CD8-positive, alpha-beta memory T cell (primary cell): ENCODE results near the gene SEC11A. TPM values are rescaled to one million over a fixed set of nuclear protein-coding genes. Genes with fewer than 3 reads are reported as not detected.

Experiments used
- CTCF ChIA-PET: fragments of 350-600 bp; sonication (Branson Sonifier 250); formaldehyde crosslinking; loops from one replicate; lab custom pipeline; 2021; ENCODE audit warnings: antibody characterized with exemption; lab: Charles Lee
- POLR2A ChIA-PET: fragments of 350-600 bp; sonication (Branson Sonifier 250); formaldehyde crosslinking; loops from one replicate; lab custom pipeline; 2021; ENCODE audit warnings: antibody characterized with exemption; lab: Charles Lee
- DNase-seq, 5 donors: peaks; one replicate each; pipeline versions ENCODE4 v3.0.0 to v3.0.0-alpha.2; 2020 to 2022; ENCODE audit warnings: mixed read lengths in 1 of 5
- H3K27ac ChIP-seq: one replicate; pipeline ENCODE4 v1.7.0; 2013; ENCODE audit warnings: low read depth, mild to moderate bottlenecking, low read length, moderate library complexity
- H3K27me3 ChIP-seq: 2 replicates; pipeline ENCODE4 v1.7.0; 2013; ENCODE audit warnings: low read length, mild to moderate bottlenecking; ENCODE audit not compliant: insufficient read depth, poor library complexity, severe bottlenecking
- H3K36me3 ChIP-seq: 2 replicates; pipeline ENCODE4 v1.7.0; 2013; ENCODE audit warnings: mild to moderate bottlenecking, low read length, moderate library complexity; ENCODE audit not compliant: insufficient read depth
- H3K4me1 ChIP-seq: 2 replicates; pipeline ENCODE4 v1.7.0; 2013; ENCODE audit warnings: mild to moderate bottlenecking, low read length, moderate library complexity; ENCODE audit not compliant: insufficient read depth
- H3K4me3 ChIP-seq: 2 replicates; pipeline ENCODE4 v1.7.0; 2013; ENCODE audit warnings: mild to moderate bottlenecking, low read length
- H3K9me3 ChIP-seq: 2 replicates; pipeline ENCODE4 v1.7.0; 2013; ENCODE audit warnings: mild to moderate bottlenecking, low read length
- H3K27ac Mint-ChIP-seq, 8 donors: one replicate each; pipeline ENCODE4 v1.8.0; 2020 to 2021; ENCODE audit warnings: mixed read lengths in 8 of 8, mild to moderate bottlenecking in 6 of 8, inconsistent platforms in 3 of 8, moderate library complexity in 3 of 8
- H3K27me3 Mint-ChIP-seq, 2 donors: one replicate each; pipeline ENCODE4 v1.8.0; 2020 to 2021; ENCODE audit warnings: mixed read lengths in 2 of 2, mild to moderate bottlenecking in 1 of 2, moderate library complexity in 1 of 2
- H3K36me3 Mint-ChIP-seq, 3 donors: one replicate each; pipeline ENCODE4 v1.8.0; 2020 to 2021; ENCODE audit warnings: mixed read lengths in 3 of 3, inconsistent platforms in 1 of 3, mild to moderate bottlenecking in 1 of 3
- H3K4me1 Mint-ChIP-seq, 3 donors: one replicate each; pipeline ENCODE4 v1.8.0; 2020 to 2021; ENCODE audit warnings: mixed read lengths in 3 of 3, inconsistent platforms in 1 of 3, mild to moderate bottlenecking in 1 of 3
- H3K4me3 Mint-ChIP-seq, 7 donors: one replicate each; pipeline ENCODE4 v1.8.0; 2020 to 2021; ENCODE audit warnings: mixed read lengths in 7 of 7, mild to moderate bottlenecking in 6 of 7, moderate library complexity in 4 of 7, inconsistent platforms in 2 of 7
- H3K9me3 Mint-ChIP-seq, 5 donors: one replicate each; pipeline ENCODE4 v1.8.0; 2020 to 2022; ENCODE audit warnings: mixed read lengths in 5 of 5, mild to moderate bottlenecking in 3 of 5, moderate library complexity in 2 of 5, inconsistent platforms in 1 of 5
- polyA plus RNA-seq: library from polyadenylated mRNA; unstranded; fragments of 300-500 nt; fragmentation: Illumina TruSeq; gene quantifications from one replicate; pipeline ENCODE4 v1.2.3, GENCODE V29; 2021
- total RNA-seq, 2 experiments: library from RNA; stranded (reverse); gene quantifications; one replicate each; pipeline ENCODE4 v1.2.3, GENCODE V29; 2021

Gene SEC11A
- total RNA-seq (100 to 1,000 TPM; 132 to 133 TPM), polyA plus RNA-seq (134 TPM)

DNA sequence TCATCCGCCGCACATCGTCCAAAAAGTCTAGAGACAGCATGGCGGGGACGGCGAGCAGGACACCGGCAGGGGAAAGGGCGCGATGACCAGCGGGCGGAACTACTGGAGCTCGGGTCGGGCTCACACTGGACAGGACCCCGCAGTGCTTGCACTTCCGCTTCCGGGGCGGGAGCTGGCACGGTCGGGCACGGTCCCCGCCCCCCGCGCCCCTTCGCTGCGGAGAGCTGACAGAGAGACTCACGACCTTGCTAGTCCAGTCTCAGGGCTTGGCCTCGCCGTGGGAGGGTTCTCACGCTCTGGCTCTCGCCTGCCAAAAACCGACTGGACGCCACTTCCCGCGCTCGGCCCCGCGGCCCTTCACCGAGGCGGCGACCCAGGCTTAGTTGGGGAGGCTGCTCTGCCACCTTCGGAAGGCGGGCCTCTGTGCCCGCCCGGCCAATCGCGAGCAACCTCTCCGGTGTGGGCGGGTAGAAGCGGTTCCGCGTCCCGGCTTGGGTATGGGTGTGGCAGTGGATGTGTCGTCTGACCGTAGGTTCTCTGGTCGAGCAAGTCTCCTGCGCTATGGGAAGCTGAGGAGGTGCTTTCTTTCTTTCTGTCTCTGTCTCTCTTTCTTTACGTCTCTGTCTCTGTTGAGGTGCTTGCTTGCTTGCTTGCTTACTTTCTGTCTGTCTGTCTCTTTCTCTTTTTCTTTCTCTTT, at the start of gene SEC11A:
Gene SEC11A, minus strand, starts transcription at position 104 of the 697 bp plus-strand sequence. Its CDS starts 64 bp downstream, at position 40.
- no peaks in the 10 kb centered on the region for H3K27me3 Mint-ChIP-seq
- H3K36me3 Mint-ChIP-seq, result peaks cover 0 to 30% (median 0%) of the 10 kb centered on the region in 3 donors
- POLR2A ChIA-PET, result interaction anchor here (0.8 to 4.8 kb wide), 13 partner anchors 9 to 265 kb away, joined by 3 to 75 read pairs (median 4); partner anchors contain the start of genes NMB, WDR73, ZNF592 and ZSCAN2
- peak within 1 kb of the TSS; percentile 92 to 98 (median 95) for H3K4me3 Mint-ChIP-seq
- Histone ChIP-seq H3K36me3 (no peaks in the 10 kb centered on the region), H3K27me3 (no peaks in the 10 kb centered on the region), H3K27ac (peak within 1 kb of the TSS; percentile 94), H3K9me3 (no peaks in the 10 kb centered on the region), H3K4me1 (peaks cover 40% of the 10 kb centered on the region), H3K4me3 (peak within 1 kb of the TSS; percentile 99)
- no peaks in the 10 kb centered on the region for H3K9me3 Mint-ChIP-seq
- CTCF ChIA-PET, result interaction anchor here (0.7 to 5.7 kb wide), 15 partner anchors 8 to 118 kb away, joined by 3 to 33 read pairs (median 5); partner anchors contain the start of genes NMB, WDR73 and ZNF592
- H3K27ac Mint-ChIP-seq, result peak within 1 kb of the TSS; percentile 93 to 100 (median 96)
- DNase-seq, result peak; percentile 88 to 95 (median 89)
- peaks cover 38 to 69% (median 60%) of the 10 kb centered on the region in 3 donors for H3K4me1 Mint-ChIP-seq

- ChIA-PET CTCF (no interaction called here), POLR2A (no interaction called here)
- peaks cover 0 to 2% of the 10 kb centered on the region in 2 donors for H3K27me3 Mint-ChIP-seq
- Histone ChIP-seq H3K36me3 (peaks cover 8% of the 10 kb centered on the region), H3K27me3 (no peaks in the 10 kb centered on the region), H3K4me1 (peaks cover 26% of the 10 kb centered on the region), H3K4me3 (no peak overlapping the region), H3K9me3 (no peaks in the 10 kb centered on the region), H3K27ac (no peak overlapping the region)
- no peak for DNase-seq
- no peak overlapping the region for H3K4me3 Mint-ChIP-seq
- no peaks in the 10 kb centered on the region for H3K9me3 Mint-ChIP-seq
- H3K4me1 Mint-ChIP-seq, result peaks cover 15 to 31% (median 26%) of the 10 kb centered on the region in 3 donors
- H3K27ac Mint-ChIP-seq, result peak overlapping the region in 1 of 8 donors; percentile 84
- peaks cover 5 to 48% (median 8%) of the 10 kb centered on the region in 3 donors for H3K36me3 Mint-ChIP-seq
Measured at GRCh38 chr15:84765675-84766074, 49.7 kb upstream of the SEC11A start.

DNA sequence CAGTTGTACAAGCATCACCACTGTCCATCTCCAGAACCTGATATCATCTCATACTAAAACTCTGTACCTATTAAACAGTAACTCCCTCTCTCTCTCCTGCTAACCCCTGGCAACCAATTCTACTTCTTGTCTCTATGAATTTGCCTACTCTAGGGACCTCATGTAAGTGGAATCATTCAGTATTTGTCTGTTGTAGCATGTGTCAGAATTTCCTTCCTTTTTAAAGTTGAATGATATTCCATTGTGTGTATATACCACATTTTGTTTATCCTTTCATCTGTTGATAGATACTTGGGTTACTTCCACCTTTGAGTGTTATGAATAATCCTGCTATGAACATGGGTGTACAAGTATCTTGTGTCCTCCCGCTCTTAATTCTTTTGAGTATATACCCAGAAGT, 49.0 kb upstream of the SEC11A start:
- Mint-ChIP-seq H3K36me3 (peaks cover 5 to 45% (median 7%) of the 10 kb centered on the region in 3 donors), H3K4me3 (peak overlapping the region in 1 of 7 donors; percentile 18), H3K27me3 (peaks cover 0 to 2% of the 10 kb centered on the region in 2 donors), H3K4me1 (peaks cover 10 to 24% (median 19%) of the 10 kb centered on the region in 3 donors), H3K27ac (peak overlapping the region in 4 of 8 donors; percentile 9 to 75 (median 38)), H3K9me3 (no peaks in the 10 kb centered on the region)
- no peaks in the 10 kb centered on the region for H3K27me3 ChIP-seq
- no peak for DNase-seq
- no peak overlapping the region for H3K27ac ChIP-seq
- H3K9me3 ChIP-seq, result no peaks in the 10 kb centered on the region
- ChIA-PET CTCF (no interaction called here), POLR2A (interaction anchor here (0.6 to 0.7 kb wide), 3 partner anchors 13 to 167 kb away, joined by 3 to 4 read pairs (median 3); no protein-coding TSS in a partner anchor)
- peaks cover 8% of the 10 kb centered on the region for H3K36me3 ChIP-seq
- no peak overlapping the region for H3K4me3 ChIP-seq
- H3K4me1 ChIP-seq, result peaks cover 33% of the 10 kb centered on the region

DNA sequence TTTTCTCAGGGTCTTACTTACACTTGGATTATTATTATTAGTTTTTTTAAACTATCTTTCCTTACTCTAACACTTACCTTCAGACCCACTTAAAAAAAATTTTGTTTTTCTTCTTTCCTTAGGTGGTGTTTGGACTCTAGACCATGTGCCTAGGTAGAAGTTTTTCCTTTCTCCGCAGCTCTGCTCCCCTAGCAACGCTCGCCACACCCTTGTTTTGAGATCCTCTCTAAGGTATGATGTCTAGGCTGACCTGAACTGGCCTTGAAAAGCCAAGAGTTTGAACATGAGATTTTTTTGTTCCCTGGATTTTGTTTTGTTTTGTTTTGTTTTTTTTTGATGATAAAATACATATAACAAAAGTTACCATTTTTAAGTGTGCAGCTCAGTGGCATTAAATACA, 48.6 kb upstream of the SEC11A start:
- H3K36me3 Mint-ChIP-seq, result peaks cover 5 to 42% (median 7%) of the 10 kb centered on the region in 3 donors
- Histone ChIP-seq H3K4me3 (no peak overlapping the region), H3K27me3 (no peaks in the 10 kb centered on the region), H3K4me1 (peaks cover 37% of the 10 kb centered on the region), H3K36me3 (peaks cover 8% of the 10 kb centered on the region), H3K9me3 (no peaks in the 10 kb centered on the region), H3K27ac (no peak overlapping the region)
- no peak for DNase-seq
- H3K4me3 Mint-ChIP-seq, result no peak overlapping the region
- H3K27me3 Mint-ChIP-seq, result peaks cover 0 to 2% of the 10 kb centered on the region in 2 donors
- peaks cover 8 to 20% (median 16%) of the 10 kb centered on the region in 3 donors for H3K4me1 Mint-ChIP-seq
- no peaks in the 10 kb centered on the region for H3K9me3 Mint-ChIP-seq
- CTCF ChIA-PET, result no interaction called here
- peak overlapping the region in 6 of 8 donors; percentile 7 to 75 (median 28) for H3K27ac Mint-ChIP-seq
- POLR2A ChIA-PET, result interaction anchor here (0.6 to 0.7 kb wide), 3 partner anchors 13 to 167 kb away, joined by 3 to 4 read pairs (median 3); no protein-coding TSS in a partner anchor

- Histone ChIP-seq H3K36me3 (peaks cover 8% of the 10 kb centered on the region), H3K27ac (no peak overlapping the region), H3K27me3 (no peaks in the 10 kb centered on the region), H3K4me1 (peaks cover 47% of the 10 kb centered on the region), H3K9me3 (no peaks in the 10 kb centered on the region), H3K4me3 (no peak overlapping the region)
- H3K27ac Mint-ChIP-seq, result no peak overlapping the region
- CTCF ChIA-PET, result no interaction called here
- peaks cover 1 to 13% (median 5%) of the 10 kb centered on the region in 3 donors for H3K4me1 Mint-ChIP-seq
- H3K9me3 Mint-ChIP-seq, result no peaks in the 10 kb centered on the region
- H3K36me3 Mint-ChIP-seq, result peaks cover 2 to 29% (median 5%) of the 10 kb centered on the region in 3 donors
- DNase-seq, result no peak
- H3K4me3 Mint-ChIP-seq, result no peak overlapping the region
- H3K27me3 Mint-ChIP-seq, result peaks cover 0 to 2% of the 10 kb centered on the region in 2 donors
- POLR2A ChIA-PET, result no interaction called here
Measured at GRCh38 chr15:84762840-84763572, 47.1 kb upstream of the SEC11A start.

GRCh38 chr15:84761607-84762131, 45.7 kb upstream of the SEC11A start:
- peaks cover 47% of the 10 kb centered on the region for H3K4me1 ChIP-seq
- no peak overlapping the region for H3K4me3 Mint-ChIP-seq
- H3K9me3 Mint-ChIP-seq, result no peaks in the 10 kb centered on the region
- no peaks in the 10 kb centered on the region for H3K9me3 ChIP-seq
- peaks cover 0 to 2% of the 10 kb centered on the region in 2 donors for H3K27me3 Mint-ChIP-seq
- ChIA-PET CTCF (no interaction called here), POLR2A (no interaction called here)
- no peak for DNase-seq
- no peak overlapping the region for H3K4me3 ChIP-seq
- H3K4me1 Mint-ChIP-seq, result peaks cover 4 to 14% (median 11%) of the 10 kb centered on the region in 3 donors
- peaks cover 8% of the 10 kb centered on the region for H3K36me3 ChIP-seq
- no peak overlapping the region for H3K27ac Mint-ChIP-seq
- H3K27ac ChIP-seq, result no peak overlapping the region
- H3K27me3 ChIP-seq, result no peaks in the 10 kb centered on the region
- peaks cover 2 to 20% (median 5%) of the 10 kb centered on the region in 3 donors for H3K36me3 Mint-ChIP-seq

DNA sequence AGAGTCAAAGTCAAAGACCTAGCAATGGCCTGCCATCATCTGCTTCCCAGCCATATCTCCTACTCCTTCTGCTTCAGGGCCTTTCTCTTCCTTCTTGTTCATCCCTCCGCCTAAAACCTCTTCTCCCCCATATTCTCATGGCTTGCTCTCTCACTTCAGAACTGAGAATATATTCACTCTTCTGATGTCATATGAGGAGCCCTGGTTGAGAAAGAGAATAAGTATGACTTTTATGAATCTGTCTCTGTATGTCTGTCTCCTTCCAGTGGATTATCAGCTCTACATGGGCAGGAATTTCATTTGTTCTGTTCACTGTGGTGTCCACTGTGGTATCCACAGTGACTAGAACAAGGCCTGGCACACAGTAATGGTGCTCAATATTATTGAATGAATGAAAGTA, 44.3 kb upstream of the SEC11A start:
- Mint-ChIP-seq H3K4me1 (peaks cover 15 to 19% (median 19%) of the 10 kb centered on the region in 3 donors), H3K4me3 (no peak overlapping the region), H3K27ac (no peak overlapping the region), H3K27me3 (peaks cover 0 to 2% of the 10 kb centered on the region in 2 donors), H3K9me3 (no peaks in the 10 kb centered on the region), H3K36me3 (peaks cover 0 to 10% (median 2%) of the 10 kb centered on the region in 3 donors)
- CTCF ChIA-PET, result no interaction called here
- Histone ChIP-seq H3K36me3 (no peaks in the 10 kb centered on the region), H3K27me3 (no peaks in the 10 kb centered on the region), H3K27ac (no peak overlapping the region), H3K4me1 (peaks cover 52% of the 10 kb centered on the region), H3K4me3 (no peak overlapping the region), H3K9me3 (no peaks in the 10 kb centered on the region)
- no peak for DNase-seq
- POLR2A ChIA-PET, result no interaction called here
